GM10266 (cell line): ENCODE results near the gene TIMP4.

Source experiments
- DNase-seq: peaks from one replicate; pipeline ENCODE4 v3.0.0; 2012; ENCODE audit errors: extremely low spot score
- TF ChIP-seq, protein P1 (sequence below): IDR thresholded peaks from 2 replicates; pipeline ENCODE4 v1.5.1; 2012; ENCODE audit warnings: mild to moderate bottlenecking, low read depth; ENCODE audit not compliant: control insufficient read depth, insufficient read depth; ENCODE audit errors: missing control alignments

TIMP4 gene

DNA sequence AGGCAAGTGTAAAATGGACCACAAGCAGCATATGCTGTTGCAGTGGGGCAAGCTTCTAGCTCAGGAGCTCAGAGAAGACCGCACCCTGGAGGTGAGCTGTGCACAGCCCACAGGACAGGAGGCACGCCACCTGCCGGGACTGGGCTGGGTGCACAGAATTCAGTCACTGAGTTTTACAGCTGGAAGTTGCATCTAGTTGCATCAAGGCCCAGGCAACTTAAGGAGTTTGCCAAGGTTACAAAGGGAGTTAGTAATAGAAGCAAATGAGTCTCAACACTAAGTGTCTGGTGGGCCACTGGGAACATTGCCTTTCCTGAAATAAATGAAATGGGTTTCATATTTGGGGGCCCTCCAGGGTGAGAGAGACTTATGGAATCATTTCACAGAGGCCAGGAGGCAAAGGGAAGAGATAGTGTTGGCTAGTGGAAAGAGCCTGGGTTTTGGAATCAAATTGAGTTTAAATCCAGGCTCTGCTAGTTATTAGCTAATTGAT, 36.0 kb upstream of the TIMP4 start:
- TF ChIP-seq, protein P1, sequence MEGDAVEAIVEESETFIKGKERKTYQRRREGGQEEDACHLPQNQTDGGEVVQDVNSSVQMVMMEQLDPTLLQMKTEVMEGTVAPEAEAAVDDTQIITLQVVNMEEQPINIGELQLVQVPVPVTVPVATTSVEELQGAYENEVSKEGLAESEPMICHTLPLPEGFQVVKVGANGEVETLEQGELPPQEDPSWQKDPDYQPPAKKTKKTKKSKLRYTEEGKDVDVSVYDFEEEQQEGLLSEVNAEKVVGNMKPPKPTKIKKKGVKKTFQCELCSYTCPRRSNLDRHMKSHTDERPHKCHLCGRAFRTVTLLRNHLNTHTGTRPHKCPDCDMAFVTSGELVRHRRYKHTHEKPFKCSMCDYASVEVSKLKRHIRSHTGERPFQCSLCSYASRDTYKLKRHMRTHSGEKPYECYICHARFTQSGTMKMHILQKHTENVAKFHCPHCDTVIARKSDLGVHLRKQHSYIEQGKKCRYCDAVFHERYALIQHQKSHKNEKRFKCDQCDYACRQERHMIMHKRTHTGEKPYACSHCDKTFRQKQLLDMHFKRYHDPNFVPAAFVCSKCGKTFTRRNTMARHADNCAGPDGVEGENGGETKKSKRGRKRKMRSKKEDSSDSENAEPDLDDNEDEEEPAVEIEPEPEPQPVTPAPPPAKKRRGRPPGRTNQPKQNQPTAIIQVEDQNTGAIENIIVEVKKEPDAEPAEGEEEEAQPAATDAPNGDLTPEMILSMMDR: peak; percentile 76
- peak; percentile 55 for DNase-seq

DNA sequence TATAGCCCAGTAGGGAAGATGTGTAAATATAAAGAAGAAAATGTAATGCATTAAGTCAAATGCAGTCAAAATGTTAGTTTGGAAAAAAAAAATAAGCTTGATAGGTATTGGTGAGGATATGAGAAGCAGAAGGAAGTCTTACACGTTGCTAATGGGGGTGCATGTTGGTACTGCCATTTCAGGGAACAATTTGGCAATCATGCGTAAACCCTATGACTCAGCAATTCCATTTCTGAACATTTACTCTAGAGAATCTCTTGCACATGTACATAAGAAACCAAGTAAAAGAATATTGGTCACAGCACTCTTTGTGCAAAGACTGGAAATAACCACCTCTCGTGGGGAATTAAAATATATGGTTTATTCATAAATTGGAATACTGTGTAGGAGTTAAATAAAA, 35.5 kb upstream of the TIMP4 start:
- TF ChIP-seq, protein P1: no peak
- DNase-seq: no peak

DNA sequence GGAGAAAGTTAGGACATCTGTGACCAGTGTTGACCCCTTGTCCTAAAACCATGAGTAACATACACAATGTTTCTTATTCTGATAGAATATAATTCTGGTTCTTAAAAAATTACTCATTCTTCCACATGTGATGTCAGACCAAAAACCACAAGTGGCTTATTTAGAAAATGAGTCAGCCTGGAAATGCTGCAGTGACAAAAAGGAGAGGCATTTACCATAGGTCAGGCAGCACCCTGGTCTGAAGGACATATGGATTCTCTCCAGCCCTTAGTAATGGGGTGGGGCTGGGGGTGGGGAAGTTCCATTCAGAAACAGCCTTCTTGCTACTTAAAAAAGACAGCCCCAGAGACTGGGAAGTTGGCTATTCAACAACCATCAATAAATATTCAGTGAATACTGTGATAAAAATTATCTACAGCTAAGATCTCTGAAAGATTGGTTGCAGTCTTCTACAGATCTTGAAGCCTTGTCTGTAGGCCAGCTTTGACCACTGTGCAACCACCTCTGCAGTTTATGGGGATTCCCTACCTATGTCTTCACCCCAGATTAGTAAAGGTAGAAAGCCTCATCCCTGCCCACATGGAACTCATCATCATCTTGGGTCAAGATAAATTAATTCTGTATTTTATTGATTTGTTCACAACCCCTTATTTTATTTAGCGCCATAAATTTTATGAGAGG, 34.9 kb upstream of the TIMP4 start:
- peak; percentile 54 for DNase-seq
- TF ChIP-seq, protein P1: no peak

DNA sequence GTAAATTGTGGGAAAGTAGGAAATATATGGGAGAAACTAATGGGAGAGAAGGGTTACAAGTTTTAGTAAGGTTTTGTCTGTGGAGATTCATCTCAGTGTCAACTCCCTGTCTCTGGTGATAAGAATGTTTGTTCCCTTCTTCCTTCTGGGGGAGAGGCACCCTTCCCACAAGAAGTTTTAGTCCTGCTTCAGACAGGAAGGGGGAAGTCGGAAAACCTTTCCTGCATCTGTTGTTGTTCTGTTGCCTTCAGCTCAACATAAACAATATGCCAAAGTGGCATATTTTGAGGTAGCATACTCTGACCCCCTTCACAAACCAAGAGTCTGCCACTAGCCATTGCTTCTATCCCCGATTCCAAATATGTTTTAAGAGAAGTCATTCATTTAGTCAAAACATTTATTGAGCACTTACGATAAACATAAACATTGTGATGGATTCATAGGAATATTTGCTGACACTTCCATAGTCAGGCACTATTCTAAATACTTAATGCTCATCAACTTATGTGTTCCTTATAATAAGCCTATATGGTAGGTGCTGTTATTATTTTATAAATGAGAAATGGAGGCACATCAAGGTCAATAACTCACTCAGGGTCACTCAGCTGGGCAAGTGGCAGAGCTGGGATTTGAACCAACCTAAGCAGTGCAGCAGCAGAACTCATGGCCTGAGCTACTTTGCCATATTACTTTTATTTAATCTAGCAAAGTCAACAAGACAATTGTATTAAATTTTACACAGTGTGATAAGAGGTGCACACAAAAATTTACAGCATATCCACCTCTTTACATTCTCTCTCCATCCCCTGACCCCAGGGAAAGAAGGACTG, 34.2 kb upstream of the TIMP4 start:
- no peak for DNase-seq
- TF ChIP-seq, protein P1: no peak

DNA sequence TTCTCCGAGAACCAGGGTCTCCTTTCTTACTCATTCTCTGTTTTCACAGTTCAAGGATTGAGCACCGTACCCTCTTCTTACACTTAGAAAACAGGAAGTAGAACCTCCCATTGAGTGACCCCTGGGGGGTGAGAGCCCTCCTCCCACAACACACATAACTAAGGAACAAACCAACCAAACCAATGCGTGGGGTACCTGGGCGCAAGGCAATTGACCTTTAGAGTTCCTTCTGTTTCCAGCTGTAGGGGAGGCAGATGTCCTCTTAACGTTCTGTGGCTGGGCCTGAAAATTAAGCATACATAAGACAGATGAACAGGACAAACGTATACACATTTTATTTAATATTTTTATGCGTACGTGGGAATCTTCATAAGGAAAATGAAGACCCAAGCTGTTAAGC, 33.5 kb upstream of the TIMP4 start:
- TF ChIP-seq, protein P1: no peak
- DNase-seq: no peak

DNA sequence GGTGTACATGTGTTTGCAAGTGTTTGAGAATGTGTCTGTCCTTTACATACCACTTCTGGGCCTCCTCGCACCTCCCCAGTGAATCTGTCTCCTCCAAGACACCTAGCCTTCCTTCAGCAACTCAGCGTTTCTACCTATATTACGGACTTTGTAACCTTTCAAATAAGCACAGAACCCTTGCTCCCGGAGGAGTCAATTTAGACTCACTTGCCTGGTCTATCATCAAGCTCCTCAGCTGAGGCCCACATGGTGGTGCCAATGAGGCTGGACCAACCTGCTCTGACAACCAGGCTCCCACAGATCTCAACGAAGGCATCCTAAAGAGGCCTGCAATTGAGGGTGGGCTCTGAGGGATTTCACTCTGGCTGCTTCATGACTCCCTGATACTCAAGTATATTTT, 32.8 kb upstream of the TIMP4 start:
- TF ChIP-seq, protein P1: no peak
- DNase-seq: no peak

DNA sequence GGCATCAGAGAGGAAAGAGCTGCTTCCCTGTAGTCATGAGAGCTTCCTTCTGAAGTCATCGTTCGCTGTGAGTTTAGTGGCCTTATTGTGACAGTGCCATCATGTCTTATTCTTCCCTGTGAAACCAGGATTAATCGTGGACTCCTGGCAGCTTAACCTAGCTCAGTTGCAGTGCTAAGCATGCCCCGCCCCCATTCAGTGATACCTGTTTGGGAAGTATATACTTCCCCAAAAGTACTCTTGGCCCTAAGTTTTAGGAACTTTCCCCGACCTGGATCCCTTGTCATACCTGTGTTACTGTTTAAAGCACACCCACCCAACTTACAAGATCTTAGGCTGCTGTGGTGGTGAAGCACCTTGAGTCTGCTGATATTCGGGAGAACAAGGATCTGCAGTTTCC, 32.1 kb upstream of the TIMP4 start:
- no peak for DNase-seq
- TF ChIP-seq, protein P1: no peak
